ENCODE results near the gene SLC39A3. TPM values are rescaled to one million over a fixed set of nuclear protein-coding genes. Genes with fewer than 3 reads are reported as not detected.

The SLC39A3 gene
- total RNA-seq, 1 donor from 2014 or later, result 30.9 TPM

DNA sequence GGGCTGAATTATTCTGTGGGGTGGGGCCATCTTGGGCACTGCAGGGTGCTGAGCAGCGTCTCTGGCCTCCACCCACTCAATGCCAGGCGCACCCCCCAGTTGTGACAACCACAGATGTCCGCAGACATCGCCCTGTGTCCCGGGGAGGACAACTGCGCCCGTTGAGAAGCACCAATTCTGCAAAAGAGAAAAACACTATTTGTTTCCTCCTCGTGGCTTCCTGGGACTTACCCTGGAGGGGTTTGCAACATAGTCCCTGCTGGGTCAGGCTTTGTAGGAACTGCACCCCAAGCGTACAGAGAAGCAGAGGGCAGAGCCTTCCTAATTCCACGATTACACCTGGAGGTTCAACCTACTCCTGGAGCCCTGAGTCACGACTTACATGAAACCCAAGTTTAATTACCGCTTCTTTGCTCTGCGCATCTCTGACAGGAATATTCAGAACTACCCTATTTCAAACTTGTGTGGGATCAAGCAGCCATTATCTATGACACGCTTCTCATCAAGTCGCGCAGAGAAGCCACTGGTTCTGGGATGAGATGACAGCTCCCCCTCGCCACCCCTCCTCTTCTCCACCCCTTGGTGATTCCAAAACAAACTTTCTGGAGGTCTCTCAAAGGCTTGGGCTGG lies 11.1 kb upstream of the SLC39A3 start:
- intact Hi-C loops (cut with micrococcal nuclease), result no loop called here

DNA sequence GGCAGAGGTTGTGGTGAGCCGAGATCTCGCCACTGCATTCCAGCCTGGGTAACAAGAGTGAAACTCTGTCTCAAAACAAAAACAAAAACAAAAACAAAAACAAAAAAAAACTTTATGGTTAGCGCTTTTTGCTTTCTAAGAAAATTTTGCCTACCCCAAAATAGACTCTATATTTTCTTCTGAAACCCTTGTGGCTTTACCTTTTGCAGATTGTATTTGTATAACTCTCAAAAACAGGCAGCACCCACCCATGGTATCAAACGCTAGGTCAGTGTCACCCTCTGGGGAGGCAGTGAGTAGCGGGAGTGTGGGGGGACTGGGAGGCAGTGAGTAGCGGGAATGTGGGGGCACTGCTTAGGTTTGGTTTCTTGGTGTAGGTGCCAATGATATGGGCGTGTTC lies 7.5 kb upstream of the SLC39A3 start:
- intact Hi-C loops (cut with micrococcal nuclease), result loop anchor here (5.0 kb wide), 1 partner anchor 270 kb away; the partner anchor contains the start of gene GADD45B

DNA sequence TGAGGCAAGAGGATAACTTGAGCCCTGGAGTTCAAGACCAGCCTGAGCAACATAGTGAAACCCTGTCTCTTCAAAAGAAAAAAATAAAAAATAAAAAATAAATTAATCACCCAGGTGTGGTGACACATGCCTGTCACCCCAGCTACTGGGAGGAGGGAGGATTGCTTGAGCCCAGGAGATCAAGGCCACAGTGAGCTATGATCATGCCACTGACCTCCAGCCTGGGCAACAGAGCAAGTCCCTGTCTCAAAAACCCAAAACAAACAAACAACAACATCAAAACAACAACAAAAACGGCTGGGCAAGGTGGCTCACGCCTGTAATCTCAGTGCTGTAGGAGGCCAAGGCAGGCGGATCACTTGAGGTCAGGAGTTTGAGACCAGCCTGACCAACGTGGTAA lies 4.3 kb upstream of the SLC39A3 start:
- intact Hi-C loops (cut with micrococcal nuclease), result no loop called here

DNA sequence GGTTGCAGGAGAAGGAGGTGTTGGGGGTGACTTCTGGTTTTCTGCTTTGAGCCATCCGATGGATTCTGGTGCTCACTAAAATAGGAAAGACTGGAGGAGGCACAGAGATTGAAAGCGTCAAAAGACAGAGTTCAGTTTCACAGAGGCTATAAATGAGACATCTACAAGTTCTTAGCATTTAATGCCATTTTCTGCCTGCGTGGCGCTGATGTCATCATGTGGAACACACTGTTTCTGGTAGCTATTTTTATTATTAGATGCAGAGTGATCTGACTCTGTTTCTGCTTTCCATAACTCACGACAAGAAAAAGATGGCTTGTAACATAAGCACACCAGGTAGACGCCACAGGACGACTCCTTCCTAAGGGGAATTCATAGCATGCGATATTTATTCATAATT lies 3.3 kb upstream of the SLC39A3 start:
- intact Hi-C loops (cut with micrococcal nuclease), result no loop called here

DNA sequence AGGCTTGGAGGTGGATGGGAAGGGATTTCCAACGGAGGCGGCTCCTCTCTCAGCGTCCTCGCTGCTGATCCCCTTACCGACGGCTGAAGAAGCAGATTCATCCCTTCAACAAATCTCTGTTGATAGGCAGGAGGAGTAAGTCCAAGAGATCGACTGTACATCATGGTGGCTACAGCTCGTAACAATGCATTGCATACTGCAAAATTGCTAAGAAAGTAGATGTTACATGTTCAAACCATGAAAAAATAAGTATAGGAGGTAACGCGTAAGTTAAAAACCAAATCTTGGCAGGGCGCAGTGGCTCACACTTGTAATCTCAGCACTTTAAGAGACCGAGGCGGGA lies 468 bp upstream of the SLC39A3 start:
- intact Hi-C loops (cut with micrococcal nuclease), result loop anchor here (1.0 kb wide), 1 partner anchor 43 kb away; the partner anchor contains the start of gene SGTA

DNA sequence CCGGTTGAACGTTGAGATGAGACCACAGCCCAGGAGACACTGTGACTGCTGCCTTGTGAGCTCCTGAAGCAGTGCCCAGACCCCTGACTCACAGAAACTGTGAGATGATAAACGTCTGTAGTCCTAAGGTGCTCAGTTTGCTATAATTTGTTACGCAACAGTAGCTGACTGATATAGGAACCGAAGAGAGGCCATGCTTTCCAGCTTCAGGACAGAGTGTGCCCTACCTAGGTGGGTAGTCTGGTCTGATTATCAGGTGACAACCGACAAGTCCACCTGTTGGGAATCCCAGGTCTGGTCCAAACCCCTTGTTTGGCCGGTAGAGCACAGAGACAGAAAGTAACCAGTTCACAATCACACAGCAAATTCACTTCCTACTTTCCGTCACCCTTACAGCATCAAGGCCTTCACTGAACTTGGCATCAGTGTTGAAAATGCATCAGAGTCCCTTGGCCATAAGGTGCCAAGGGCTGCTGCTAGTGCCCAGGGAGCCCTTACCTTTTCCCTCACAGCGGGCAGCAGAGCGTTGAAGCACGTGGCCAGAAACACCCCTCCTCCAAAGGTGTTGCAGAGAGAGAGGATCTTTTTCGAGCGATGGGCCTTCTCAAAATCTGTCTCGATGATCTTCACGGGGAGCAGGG lies 3.1 kb downstream of the SLC39A3 start:
- intact Hi-C loops (cut with micrococcal nuclease), result no loop called here

DNA sequence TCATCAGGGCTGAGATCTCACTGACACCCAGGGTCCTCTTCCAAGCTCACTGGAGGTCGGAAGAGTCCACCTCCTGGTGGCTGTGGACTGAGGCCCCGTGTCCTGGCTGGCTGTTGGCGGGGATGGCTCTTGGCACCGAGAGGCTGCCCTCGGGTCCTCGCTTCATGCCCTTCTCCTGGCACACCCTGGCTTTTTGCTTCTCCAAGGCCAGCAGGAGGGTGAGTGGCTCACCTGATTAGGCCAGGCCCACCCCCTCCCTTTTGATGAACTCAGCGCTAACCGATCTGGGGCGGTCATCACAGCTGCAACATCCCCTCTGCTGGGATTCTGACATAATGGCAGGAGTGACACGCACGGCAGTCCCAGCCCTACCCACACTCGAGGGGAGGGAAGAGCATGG lies 4.4 kb downstream of the SLC39A3 start:
- intact Hi-C loops (cut with micrococcal nuclease), result no loop called here

DNA sequence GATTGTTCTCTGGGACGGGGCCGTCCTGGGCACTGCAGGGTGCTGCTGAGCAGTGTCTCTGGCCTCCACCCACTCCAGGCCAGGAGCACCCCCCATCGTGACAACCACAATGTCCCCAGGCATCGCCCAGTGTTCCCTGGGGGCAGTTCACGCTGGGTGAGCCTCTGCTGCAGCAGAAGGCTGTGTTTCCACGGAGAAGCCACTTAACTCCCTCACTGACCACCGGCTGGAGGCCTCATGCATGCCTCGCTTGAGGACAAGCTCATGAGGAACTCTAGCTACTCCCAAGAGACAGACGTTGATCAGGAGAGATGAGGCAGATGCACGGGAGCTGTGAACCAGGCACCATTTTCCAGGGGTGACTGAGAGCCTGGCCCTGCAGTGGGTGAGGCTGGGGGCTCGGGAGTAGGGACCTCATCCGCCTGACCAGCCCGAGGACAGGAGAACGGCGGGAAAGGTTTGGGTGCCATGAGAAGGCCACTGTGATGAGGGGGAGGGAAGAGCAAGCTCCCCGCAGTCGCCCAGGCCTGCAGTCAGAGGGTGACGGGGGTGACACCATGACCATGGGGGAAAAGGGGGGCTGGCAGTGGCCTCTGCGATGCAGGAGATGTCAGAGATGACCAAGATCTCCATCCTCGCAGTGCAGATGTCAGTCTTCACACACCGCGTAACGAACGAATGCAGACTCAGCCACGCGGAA lies 5.1 kb downstream of the SLC39A3 start:
- intact Hi-C loops (cut with micrococcal nuclease), result no loop called here

DNA sequence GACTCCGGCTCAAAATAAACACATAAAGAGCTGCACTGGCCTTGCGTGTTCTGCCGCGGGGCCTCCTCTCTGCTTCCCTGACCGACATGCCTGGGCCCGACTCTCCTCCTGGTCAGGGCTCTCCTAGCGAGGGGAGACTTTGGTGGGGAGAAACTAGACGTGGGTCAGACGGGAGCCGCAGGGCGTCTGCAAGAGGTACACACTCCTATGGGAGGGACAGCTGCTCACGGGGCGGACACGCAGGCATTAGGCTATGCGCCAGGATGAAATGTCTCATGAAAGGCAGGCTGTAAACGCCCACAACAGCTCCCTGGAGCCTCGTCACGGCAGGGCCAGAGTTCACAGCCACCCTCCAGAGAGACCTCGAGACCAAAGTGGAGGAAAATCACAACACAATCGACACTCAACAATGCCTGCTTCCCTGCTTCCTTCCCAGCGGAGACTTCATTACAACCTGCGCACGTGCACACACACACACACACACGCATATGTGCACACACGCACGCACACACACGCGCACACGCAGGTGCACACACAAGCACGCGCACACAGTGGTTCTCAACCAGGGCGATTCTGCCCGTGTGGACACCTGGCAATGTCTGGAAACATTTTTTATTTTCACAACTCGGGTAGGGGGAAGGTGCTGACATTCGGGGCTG lies 5.8 kb downstream of the SLC39A3 start:
- intact Hi-C loops (cut with micrococcal nuclease), result no loop called here

DNA sequence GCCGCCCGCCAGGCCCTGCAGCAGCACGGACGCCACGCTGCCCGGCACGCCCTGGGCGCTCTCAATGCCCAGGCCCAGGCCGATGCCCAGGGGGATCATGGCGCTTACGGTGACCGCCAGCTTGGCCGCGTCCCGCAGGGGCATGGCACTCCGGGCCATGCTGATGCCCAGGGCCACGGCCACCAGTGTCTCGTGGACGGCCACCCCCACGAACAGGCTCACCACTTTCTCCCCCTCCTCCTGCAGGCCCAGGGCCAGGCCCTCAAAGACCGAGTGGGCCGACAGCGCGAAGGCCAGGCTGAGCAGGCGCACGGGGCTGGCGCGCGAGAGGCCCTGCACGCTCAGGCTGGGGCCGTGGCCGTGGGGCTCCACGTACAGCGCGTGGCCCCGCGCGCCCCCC lies 6.9 kb downstream of the SLC39A3 start:
- intact Hi-C loops (cut with micrococcal nuclease), result no loop called here

DNA sequence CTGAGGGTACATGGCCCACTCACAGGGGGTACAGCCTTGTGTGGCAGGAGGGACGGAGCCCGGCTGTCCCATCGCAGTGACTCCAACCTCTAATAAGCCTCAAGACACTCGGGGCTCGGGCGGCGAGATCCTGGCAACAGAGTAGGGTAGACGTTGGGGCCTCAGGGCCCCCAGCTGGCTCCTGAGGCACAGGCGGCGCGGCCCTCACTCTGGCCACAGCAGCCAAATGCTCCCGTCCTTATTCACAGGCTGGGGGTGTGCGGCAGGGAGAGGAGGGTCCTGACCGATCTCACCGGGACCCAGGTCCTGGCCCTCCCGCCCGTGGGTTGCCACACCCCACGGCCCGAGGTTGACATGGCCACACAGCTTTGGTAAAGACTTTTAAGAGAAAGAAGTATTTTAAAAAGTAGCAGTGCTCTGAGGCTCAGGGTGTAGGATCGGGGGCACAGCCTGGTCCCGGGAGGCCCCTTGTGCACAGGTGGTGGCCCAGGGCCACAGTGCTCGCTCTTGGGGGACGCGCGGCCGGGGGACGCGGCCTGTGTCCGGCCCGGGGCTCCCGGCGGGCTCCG lies 7.6 kb downstream of the SLC39A3 start:
- intact Hi-C loops (cut with micrococcal nuclease), result no loop called here

DNA sequence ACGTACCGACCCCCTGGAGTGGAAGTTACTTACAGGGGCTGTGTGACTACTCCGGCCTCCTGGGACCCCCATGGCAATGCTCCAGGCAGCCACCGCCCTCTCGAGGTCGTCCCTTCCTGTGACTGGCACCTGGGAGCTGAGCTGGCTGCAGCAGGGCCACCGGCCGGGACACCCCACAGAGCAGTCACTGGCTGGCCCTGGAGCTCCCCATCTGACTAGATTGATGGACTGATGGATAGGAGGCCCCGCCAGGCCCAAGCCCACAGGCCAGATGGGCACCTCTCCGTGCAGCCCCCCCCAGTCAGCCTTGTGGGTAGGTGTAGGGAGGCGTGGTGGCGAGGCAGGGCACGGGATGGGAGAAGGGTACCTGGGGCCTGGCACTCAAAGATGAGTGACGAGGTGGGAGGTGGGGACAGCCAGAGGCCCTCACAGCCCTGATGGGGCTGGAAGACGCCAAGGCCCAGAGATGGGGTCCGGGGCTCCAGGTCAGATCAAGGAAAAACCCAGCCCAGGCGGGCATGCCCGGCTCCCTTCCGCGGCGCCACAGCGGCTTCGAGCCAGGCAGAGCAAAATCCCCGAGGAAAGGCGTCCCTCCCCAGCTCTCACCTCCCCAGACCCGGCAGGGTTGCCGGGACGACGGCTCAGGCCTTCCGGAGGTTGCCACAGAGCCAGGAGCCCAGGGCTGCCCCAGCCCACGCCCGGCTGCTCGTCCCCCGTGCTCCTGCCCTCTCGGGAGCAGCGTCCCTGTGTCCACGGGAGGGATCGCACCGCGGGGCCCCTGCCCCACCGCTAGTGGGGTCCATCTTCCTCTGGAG lies 8.4 kb downstream of the SLC39A3 start:
- intact Hi-C loops (cut with micrococcal nuclease), result no loop called here

DNA sequence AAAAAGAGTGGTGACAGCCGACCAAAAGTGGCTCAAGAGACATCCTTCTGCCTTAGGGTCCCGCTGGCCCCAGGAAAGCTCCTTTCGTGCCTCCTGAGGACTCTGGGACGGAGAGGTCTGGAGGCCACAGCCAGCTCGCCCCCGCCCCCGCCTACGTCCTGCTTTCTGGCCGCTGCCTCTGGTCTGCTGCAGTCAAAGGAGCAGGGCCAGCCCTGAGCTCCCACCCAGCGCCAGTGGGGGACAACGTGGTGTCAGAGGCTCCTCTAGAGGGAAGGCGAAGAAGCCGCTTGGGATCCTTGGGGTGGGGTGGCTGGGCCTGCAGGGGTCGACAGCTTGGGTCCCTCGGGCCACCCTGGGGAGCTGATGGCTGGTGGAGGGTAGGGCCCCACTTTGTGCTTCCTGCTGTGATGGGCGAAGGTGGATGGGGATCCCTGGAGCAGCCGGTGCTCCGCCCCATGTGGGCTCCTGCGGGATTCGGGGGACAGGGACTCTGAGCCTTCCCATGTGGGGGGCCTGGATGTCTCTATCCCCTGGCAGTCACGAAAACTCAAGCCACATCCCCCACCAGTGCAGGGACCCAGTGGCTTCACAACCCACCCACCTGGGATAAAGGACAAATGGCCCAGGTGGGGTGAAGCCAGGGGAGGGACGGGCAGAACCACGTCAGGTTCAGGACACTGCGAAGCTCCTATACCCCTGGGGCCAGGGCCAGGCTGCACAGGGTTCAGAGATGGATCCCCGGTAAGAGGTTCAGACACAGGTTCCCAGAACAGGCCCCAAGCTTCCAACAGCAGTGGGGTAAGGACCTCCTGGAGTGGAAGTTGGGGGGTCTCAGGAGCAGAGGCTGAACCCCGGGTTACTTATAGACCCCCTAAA lies 9.6 kb downstream of the SLC39A3 start:
- intact Hi-C loops (cut with micrococcal nuclease), result no loop called here

DNA sequence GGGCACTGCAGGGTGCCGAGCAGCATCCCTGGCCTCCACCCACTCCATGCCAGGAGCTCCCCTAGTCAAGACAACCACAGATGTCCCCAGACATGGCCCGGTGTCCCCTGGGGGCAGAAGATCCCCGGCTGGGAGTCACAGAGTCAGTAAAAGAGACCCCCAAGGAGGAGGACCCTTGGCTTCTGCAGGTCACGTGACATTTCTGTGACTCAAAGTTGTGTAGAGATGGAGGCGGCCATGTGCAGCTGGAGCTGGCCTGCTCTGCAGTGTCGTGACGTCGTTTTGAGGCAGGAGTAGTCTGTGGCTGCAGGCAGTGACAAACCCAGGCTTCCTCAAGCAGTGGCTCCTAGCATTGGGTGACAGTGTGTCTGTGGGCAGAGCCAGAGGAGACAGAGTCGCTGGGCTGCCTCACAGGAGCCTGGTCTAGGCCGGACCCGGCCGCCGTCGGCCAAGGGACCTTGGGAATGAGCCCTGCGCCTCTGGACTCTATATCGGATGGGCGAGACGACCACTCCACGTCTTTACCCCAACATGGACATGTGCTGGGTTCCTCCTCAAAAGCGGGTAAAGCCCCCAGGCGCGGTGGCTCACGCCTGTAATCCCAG lies 10.9 kb downstream of the SLC39A3 start:
- intact Hi-C loops (cut with micrococcal nuclease), result no loop called here

DNA sequence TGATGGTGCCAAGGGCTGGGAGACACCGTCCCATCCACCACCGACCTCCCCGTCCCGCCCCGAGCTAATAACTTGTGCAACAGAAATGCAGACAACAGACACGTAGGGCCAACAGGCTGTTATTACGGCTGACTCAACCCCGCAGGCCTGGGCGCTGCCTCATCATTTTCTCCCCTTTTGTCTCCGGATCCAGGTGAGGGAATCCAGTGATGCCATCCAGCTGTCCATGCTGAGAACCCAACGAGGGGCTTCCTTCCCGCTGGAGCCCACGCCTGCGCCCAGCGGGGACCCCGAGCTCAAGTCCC lies 12.2 kb downstream of the SLC39A3 start:
- intact Hi-C loops (cut with micrococcal nuclease), result no loop called here

DNA sequence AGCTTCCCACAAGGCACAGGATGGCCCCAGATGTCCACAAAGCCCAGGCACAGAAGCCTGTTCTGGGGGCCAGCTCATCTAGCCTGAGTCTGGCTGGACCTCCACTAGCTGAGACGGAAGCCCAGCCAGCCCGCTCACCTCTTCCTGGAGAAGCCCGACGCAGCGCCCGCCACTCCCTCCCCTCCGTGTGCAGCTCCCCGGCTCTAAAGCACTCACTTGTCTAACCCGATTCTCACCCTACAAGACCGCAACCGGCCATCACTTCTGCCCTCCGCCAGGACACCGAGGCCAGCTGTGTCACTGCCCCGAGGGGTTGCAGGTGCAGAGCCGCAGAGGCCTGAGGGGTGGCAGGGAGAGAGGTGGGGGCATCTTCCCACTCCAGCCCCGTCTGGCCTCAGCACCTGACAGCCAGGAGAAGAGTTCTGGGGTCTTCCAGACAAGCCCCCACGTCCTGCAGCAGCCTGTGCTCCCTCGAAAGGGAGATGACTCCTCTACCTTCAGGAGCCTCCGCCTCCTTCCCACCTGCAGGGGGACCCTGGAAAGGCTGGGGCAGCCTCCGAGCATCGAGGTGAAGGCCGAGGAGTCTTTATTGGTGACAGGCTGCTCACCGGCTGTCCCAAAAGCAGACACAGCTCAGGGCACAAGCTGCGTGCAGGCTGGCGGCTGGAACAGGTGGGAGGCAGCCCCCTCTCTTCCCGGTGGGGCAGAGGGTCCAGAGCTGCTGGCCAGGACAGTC lies 12.7 kb downstream of the SLC39A3 start:
- intact Hi-C loops (cut with micrococcal nuclease), result no loop called here

DNA sequence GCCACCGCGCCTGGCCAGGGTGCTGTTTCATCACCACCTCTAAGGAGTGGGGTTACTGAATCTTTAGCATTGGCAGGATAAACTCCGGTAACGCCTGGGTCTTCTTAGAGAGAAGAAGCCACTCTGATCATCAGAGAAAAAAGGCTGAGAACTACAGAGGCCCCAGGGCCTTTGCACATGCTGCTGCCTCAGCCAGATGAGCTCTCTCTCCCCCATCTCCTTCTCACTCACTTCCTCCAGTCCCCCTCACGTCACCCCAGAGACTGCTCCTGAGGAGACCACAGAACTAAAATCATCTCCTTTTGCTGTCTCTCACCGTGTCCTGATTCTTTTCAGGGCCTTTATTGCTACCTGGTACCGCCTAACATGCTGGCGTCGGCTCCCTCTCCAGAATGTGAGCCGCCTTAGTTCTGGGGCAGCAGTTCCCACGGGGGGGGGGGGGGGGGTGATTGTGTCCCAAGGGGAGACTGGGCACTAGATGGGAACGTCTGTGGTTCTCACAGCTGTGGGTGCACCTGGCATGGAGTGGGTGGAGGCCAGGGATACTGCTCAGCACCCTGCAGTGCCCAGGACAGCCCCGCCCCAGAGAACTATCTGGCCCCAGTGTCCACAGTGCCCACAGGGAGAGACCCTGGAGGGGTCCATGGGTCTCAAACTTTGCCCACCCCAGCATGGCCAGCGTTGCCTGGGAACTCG lies 13.5 kb downstream of the SLC39A3 start:
- intact Hi-C loops (cut with micrococcal nuclease), result no loop called here

DNA sequence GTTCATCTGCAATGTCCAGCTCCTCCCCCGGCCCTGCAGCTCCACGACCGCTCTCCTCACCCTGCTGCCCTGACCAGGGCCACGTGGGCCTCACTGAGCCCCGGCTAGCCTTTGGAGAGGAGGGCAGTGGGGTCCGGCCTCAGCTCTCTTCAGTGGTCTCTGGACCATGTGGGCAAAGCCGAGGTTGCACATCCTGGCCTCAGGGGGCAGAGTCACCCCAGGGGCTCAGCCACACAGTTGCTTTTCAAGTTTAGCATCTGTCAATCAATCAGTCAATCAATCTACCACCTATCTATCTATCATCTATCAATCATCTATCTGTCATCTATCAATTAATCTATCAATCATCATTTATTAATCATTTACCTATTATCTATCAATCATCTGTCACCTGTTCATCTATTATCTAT lies 15.7 kb downstream of the SLC39A3 start:
- intact Hi-C loops (cut with micrococcal nuclease), result no loop called here

DNA sequence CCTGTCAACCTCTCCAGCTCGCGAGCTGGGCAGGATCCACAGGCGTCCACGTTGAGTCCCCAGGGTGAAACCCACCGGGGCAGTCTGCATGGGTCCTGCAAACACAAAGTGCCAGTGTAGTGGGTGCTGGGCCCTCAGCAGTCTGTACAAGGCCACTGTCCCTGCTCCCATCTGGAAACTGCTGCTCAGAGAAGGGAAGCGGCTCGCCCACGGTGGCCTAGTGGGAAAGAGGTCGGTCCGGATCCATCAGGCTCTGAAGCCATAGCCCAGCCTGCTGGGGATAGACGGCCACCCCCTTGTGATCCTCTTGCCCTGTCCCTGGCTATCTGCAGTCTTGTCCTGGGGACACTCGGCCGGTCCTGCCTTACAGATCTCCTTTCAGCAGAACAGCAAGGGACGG lies 16.1 kb downstream of the SLC39A3 start:
- intact Hi-C loops (cut with micrococcal nuclease), result no loop called here

All from T-helper 2 cell treated with Interferon-gamma antibody and Interleukin-4, amounts not matched to agents 100 ng/mL and 5 ng/mL, for 36 hours (primary cell).